HL-60 (cell line): ENCODE results near the gene LIMK2.

Source experiments
- CTCF ChIP-seq: IDR thresholded peaks from one replicate; pipeline ENCODE4 v1.5.1; 2011; ENCODE audit warnings: low read length, control low read depth, inconsistent platforms; ENCODE audit not compliant: insufficient read depth
- GABPA ChIP-seq: IDR thresholded peaks from 2 replicates; pipeline ENCODE4 v1.6.1; 2012; ENCODE audit warnings: low read depth
- POLR2AphosphoS5 ChIP-seq: IDR thresholded peaks from 2 replicates; pipeline ENCODE4 v1.6.1; 2012; ENCODE audit warnings: low read depth
- REST ChIP-seq: IDR thresholded peaks from 2 replicates; pipeline ENCODE4 v1.6.1; 2012; ENCODE audit warnings: low read depth; ENCODE audit not compliant: insufficient replicate concordance
- SPI1 ChIP-seq: IDR thresholded peaks from 2 replicates; pipeline ENCODE4 v1.6.1; 2012; ENCODE audit warnings: low read depth, mild to moderate bottlenecking, borderline replicate concordance

GRCh38 chr22:31210556-31211421 is 1.3 kb upstream of the LIMK2 start:
- TF ChIP-seq CTCF (no peak), SPI1 (no peak), REST (no peak), POLR2AphosphoS5 (no peak), GABPA (no peak)
